Measurements from ENCODE around the gene SLC5A10. TPM values are rescaled to one million over a fixed set of nuclear protein-coding genes. Genes with fewer than 3 reads are reported as not detected.

The SLC5A10 gene
- total RNA-seq, 1 experiment from 2014 or later, result not detected

- no peak overlapping the region for H2AFZ ChIP-seq (ENCODE audit: low read length)
- no peaks in the 10 kb centered on the region for H4K20me1 ChIP-seq (ENCODE audit: control insufficient read depth, insufficient read depth, insufficient read length)
- no peak overlapping the region for H3K14ac ChIP-seq (ENCODE audit: insufficient read depth, low read length)
- H2AK5ac ChIP-seq (ENCODE audit: insufficient read length, low read length), result no peak overlapping the region
- no peak overlapping the region for H3K4ac ChIP-seq (ENCODE audit: low read depth, low read length)
- H4K5ac ChIP-seq (ENCODE audit: insufficient read length, low read depth, low read length), result no peak overlapping the region
- H3K9me3 ChIP-seq (ENCODE audit: control insufficient read depth, low read depth, low read length), result no peaks in the 10 kb centered on the region
- H3K27ac Mint-ChIP-seq, result no peak overlapping the region; a peak in 1 of 7 replicates
- no peaks in the 10 kb centered on the region; the same call in 1 of the 2 replicates for H3K4me1 ChIP-seq (ENCODE audit: insufficient read depth, low read length)
- no peak overlapping the region for H3T11ph ChIP-seq (ENCODE audit: low read length)
- no peak overlapping the region for H4K8ac ChIP-seq (replicated peaks; ENCODE audit: insufficient read length, low read depth, low read length)
- H3K4me1 Mint-ChIP-seq, result peaks cover 18 to 35% of the 10 kb centered on the region in 2 experiments
- H2BK15ac ChIP-seq (ENCODE audit: low read depth, low read length), result no peak overlapping the region
- no peak overlapping the region for H3K4me2 ChIP-seq (ENCODE audit: insufficient read depth, insufficient read length, low read length)
- no peak overlapping the region for H2BK20ac ChIP-seq (ENCODE audit: low read depth, low read length, poor library complexity, severe bottlenecking)
- H3K23ac ChIP-seq (ENCODE audit: insufficient read length, low read depth, low read length), result no peak overlapping the region
- H3K79me1 ChIP-seq (ENCODE audit: insufficient read depth, low read depth, low read length, poor library complexity, severe bottlenecking), result peaks cover 9% of the 10 kb centered on the region
- no peak overlapping the region for H3K27ac ChIP-seq (ENCODE audit: insufficient read length, low read depth, low read length)
- peaks cover 4% of the 10 kb centered on the region; the same call in 1 of the 2 replicates for H3K79me2 ChIP-seq (ENCODE audit: insufficient read depth, low read length)
- H4K91ac ChIP-seq (ENCODE audit: insufficient read length, low read depth, low read length), result no peak overlapping the region
- TF ChIP-seq CTCF (conservative IDR thresholded peaks at IDR 0.05), result no peak
- no peak for DNase-seq
- peak overlapping the region; percentile 34 to 53; a peak in 3 of 5 replicates for H3K4me3 Mint-ChIP-seq
- H3K56ac ChIP-seq (ENCODE audit: insufficient read length, low read depth, low read length), result no peak overlapping the region
- no peak overlapping the region for H3K18ac ChIP-seq (ENCODE audit: insufficient read length, low read depth, low read length)
- H3K9me3 Mint-ChIP-seq, result peaks cover 3 to 8% of the 10 kb centered on the region in 2 experiments; a peak in 4 of 5 replicates
- H3K23me2 ChIP-seq (ENCODE audit: insufficient read length, low read depth, low read length, poor library complexity, severe bottlenecking), result peaks cover 12% of the 10 kb centered on the region
- H2BK120ac ChIP-seq (ENCODE audit: low read depth, low read length, poor library complexity, severe bottlenecking), result no peak overlapping the region
- H3K36me3 Mint-ChIP-seq (ENCODE audit: insufficient read depth in 1 of 3, low read depth in 3 of 3), result peaks cover 0 to 21% (median 18%) of the 10 kb centered on the region in 3 experiments; a peak in 6 of 7 replicates
- peaks cover 5% of the 10 kb centered on the region; the same call in 1 of the 2 replicates for H3K27me3 Mint-ChIP-seq (ENCODE audit: low read depth)
- H3K9ac ChIP-seq (ENCODE audit: extremely low read depth, insufficient read length, low read length), result no peak overlapping the region
- H2BK5ac ChIP-seq (ENCODE audit: insufficient read length, low read length), result no peak overlapping the region
- no CpG with 5 or more reads among the region's 4 CpGs for WGBS (ENCODE audit: extremely low coverage, insufficient read length, low lambda C conversion rate)
- no peaks in the 10 kb centered on the region for H3K27me3 ChIP-seq (ENCODE audit: insufficient read depth, low read length)
- no peak overlapping the region for H2BK12ac ChIP-seq (ENCODE audit: insufficient read length, low read depth, low read length)
Measured at GRCh38 chr17:19005789-19006430, 53.9 kb downstream of the SLC5A10 start.
